Peyer's patch (tissue), 4 donors: Measurements from ENCODE around the gene RRP1B. TPM values are rescaled to one million over a fixed set of nuclear protein-coding genes. Genes with fewer than 3 reads are reported as not detected.
"Not testable (repeated sequence)": the region's sequence is repeated elsewhere in the genome, so short reads cannot be mapped to it uniquely, and the experiment has no call there.

ENCODE experiments used
- DNase-seq, 3 donors: peaks; one replicate each; pipeline ENCODE4 v3.0.0-alpha.2; 2017 to 2019
- H3K27ac ChIP-seq, 4 donors: fragments of 200-600 bp; sonication (generic); one replicate each; pipeline ENCODE4 v1.5.1; 2016 to 2019
- H3K27me3 ChIP-seq, 2 donors: fragments of 200-600 bp; sonication (generic); one replicate each; pipeline ENCODE4 v1.5.1; 2019
- H3K36me3 ChIP-seq, 3 donors: fragments of 200-600 bp; sonication (generic); one replicate each; pipeline ENCODE4 v1.5.1; 2016 to 2019
- H3K4me1 ChIP-seq, 4 donors: fragments of 200-600 bp; sonication (generic); one replicate each; pipeline ENCODE4 v1.5.1; 2016 to 2019
- H3K4me3 ChIP-seq, 4 donors: fragments of 200-600 bp; sonication (generic); 1 replicate in 3 of 4; 2 replicates in 1 of 4; pipeline ENCODE4 v1.5.1; 2016 to 2019; ENCODE audit warnings: mild to moderate bottlenecking in 1 of 4
- H3K9me3 ChIP-seq, 4 donors: fragments of 200-600 bp; sonication (generic); one replicate each; pipeline ENCODE4 v1.5.1; 2016 to 2019; ENCODE audit warnings: mild to moderate bottlenecking in 1 of 4
- POLR2A ChIP-seq, 2 donors: fragments of 450-650 bp; IDR thresholded peaks; one replicate each; pipeline ENCODE4 v1.5.1; 2017; ENCODE audit warnings: antibody characterized with exemption in 2 of 2, mild to moderate bottlenecking in 2 of 2, moderate library complexity in 2 of 2
- total RNA-seq, 4 donors: library from RNA; depleted of rRNA; stranded (reverse); fragments of >200 nt; gene quantifications; one replicate each; pipeline ENCODE4 v1.1.0, GENCODE V29; 2016
- TF ChIP-seq, protein P1 (sequence below), 6 experiments: fragments of 450-650 bp in 4 of 6; fragments of 200-600 bp in 2 of 6; sonication (generic) in 1 of 6; IDR thresholded peaks; one replicate each; pipeline ENCODE4 v1.5.1; 2017 to 2019; ENCODE audit warnings: antibody characterized with exemption in 6 of 6, mild to moderate bottlenecking in 3 of 6, moderate library complexity in 1 of 6

RRP1B gene
- total RNA-seq, 4 donors from 2014 or later: 10.7 to 28.1 (median 14.1) TPM

- peak; percentile 47 to 83 (median 79) for DNase-seq
- no peak overlapping the region for H3K27ac ChIP-seq
Observed at GRCh38 chr21:43703035-43703880, 43.9 kb downstream of the RRP1B start.

DNA sequence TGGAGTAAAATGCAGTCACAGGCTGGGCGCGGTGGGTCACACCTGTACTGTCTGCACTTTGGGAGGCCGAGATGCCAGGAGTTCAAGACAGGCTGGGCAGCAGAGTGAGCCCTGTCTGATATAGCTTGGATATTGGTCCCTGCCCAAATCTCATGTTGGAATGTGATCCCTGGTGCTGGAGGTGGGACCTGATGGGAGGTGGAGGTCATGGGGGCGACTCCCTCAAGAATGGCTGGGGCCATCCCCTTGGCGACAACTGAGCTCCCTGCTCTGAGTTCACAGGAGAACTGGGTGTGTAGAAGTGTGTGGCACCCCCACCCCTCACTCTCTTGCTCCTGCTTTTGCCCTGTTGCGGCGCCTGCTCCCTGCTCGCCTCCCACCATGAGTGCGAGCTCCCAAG lies 48.1 kb downstream of the RRP1B start:
- no peaks in the 10 kb centered on the region for H3K9me3 ChIP-seq
- TF ChIP-seq POLR2A (IDR thresholded peaks at IDR 0.05): no peak
- TF ChIP-seq, protein P1, sequence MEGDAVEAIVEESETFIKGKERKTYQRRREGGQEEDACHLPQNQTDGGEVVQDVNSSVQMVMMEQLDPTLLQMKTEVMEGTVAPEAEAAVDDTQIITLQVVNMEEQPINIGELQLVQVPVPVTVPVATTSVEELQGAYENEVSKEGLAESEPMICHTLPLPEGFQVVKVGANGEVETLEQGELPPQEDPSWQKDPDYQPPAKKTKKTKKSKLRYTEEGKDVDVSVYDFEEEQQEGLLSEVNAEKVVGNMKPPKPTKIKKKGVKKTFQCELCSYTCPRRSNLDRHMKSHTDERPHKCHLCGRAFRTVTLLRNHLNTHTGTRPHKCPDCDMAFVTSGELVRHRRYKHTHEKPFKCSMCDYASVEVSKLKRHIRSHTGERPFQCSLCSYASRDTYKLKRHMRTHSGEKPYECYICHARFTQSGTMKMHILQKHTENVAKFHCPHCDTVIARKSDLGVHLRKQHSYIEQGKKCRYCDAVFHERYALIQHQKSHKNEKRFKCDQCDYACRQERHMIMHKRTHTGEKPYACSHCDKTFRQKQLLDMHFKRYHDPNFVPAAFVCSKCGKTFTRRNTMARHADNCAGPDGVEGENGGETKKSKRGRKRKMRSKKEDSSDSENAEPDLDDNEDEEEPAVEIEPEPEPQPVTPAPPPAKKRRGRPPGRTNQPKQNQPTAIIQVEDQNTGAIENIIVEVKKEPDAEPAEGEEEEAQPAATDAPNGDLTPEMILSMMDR (IDR thresholded peaks at IDR 0.05): no peak
- DNase-seq: no peak
- no peaks in the 10 kb centered on the region for H3K36me3 ChIP-seq
- H3K27me3 ChIP-seq: no peaks in the 10 kb centered on the region
- no peak overlapping the region for H3K27ac ChIP-seq
- H3K4me3 ChIP-seq: no peak overlapping the region
- peaks cover 0 to 5% (median 0%) of the 10 kb centered on the region in 4 donors for H3K4me1 ChIP-seq

More at GRCh38 chr21:43703035-43703880, 43.9 kb downstream of the RRP1B start:
- Histone ChIP-seq H3K36me3 (no peaks in the 10 kb centered on the region), H3K4me1 (peaks cover 0 to 5% (median 0%) of the 10 kb centered on the region in 4 donors), H3K27me3 (no peaks in the 10 kb centered on the region), H3K4me3 (peak overlapping the region in 2 of 4 donors; percentile 10 to 23), H3K9me3 (no peaks in the 10 kb centered on the region)
- no peak for TF ChIP-seq POLR2A (IDR thresholded peaks at IDR 0.05)
- TF ChIP-seq, protein P1 (IDR thresholded peaks at IDR 0.05): no peak

DNA sequence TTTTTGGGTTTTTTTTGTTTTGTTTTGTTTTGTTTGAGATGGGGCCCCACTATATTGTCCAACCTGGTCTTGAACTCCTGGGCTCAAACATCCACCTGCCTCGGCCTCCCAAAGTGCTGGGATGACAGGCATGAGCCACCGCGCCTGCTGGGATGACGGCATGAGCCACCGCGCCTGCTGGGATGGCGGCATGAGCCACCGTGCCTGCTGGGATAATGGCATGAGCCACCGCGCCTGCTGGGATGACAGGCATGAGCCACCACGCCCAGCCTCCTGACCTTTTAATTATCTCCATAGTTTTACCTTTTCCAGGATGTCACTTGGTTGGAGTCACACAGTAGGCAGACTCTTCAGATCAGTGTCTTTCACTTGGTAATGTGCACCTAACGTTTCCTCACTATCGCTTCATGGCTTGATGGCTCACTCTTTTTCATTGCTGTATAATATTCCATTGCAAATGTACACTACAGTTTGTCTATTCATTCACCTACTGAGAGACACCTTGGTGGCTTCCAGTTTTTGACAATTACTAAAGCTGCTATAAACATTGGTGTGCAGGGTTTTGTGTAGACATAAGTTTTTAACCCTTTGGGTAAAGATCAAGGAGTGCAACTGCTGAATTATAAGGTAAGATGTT lies 49.5 kb downstream of the RRP1B start:
- Histone ChIP-seq H3K27me3 (no peaks in the 10 kb centered on the region), H3K4me3 (no peak overlapping the region), H3K36me3 (no peaks in the 10 kb centered on the region), H3K4me1 (peaks cover 0 to 5% (median 0%) of the 10 kb centered on the region in 4 donors), H3K9me3 (no peaks in the 10 kb centered on the region), H3K27ac (no peak overlapping the region)
- no peak for DNase-seq
- TF ChIP-seq POLR2A (IDR thresholded peaks at IDR 0.05): no peak
- TF ChIP-seq, protein P1 (IDR thresholded peaks at IDR 0.05): no peak

- H3K27me3 ChIP-seq: no peaks in the 10 kb centered on the region
- H3K36me3 ChIP-seq: no peaks in the 10 kb centered on the region
- H3K27ac ChIP-seq: peak overlapping the region in 3 of 4 donors; percentile 73 to 89 (median 85)
- TF ChIP-seq, protein P1 (IDR thresholded peaks at IDR 0.05): peak in 3 of 6 experiments; percentile 23 to 29 (median 25)
- TF ChIP-seq POLR2A (IDR thresholded peaks at IDR 0.05): peak; percentile 32 to 60
- peak overlapping the region in 1 of 4 donors; percentile 21 for H3K4me3 ChIP-seq
- peaks cover 0 to 8% (median 5%) of the 10 kb centered on the region in 4 donors for H3K4me1 ChIP-seq
- peak in 2 of 3 donors; percentile 84 to 87 for DNase-seq
- H3K9me3 ChIP-seq: no peaks in the 10 kb centered on the region
Observed at GRCh38 chr21:43712268-43712942, 53.0 kb downstream of the RRP1B start.

DNA sequence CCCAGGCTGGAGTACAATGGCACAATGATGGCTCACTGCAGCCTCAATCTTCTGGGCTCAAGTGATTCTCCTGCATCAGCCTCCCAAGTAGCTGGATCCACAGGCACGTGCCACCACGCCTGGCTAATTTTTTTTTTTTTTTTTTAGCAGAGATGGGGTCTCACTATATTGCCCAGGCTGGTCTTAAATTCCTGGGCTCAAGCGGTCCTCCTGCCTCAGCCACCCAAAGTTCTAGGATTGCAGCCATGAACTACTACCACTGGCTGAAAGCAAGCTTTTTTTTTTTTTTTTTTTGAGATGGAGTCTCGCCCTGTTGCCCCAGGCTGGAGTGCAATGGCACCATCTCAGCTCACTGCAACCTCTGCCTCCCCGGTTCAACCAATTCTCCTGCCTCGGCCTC lies 53.8 kb downstream of the RRP1B start:
- not testable (repeated sequence) for DNase-seq, H3K27me3 ChIP-seq, H3K4me1 ChIP-seq, H3K36me3 ChIP-seq, H3K9me3 ChIP-seq, H3K4me3 ChIP-seq
- H3K27ac ChIP-seq: peak overlapping the region in 3 of 4 donors; percentile 73 to 89 (median 85)
